GM12874 (cell line): Measurements from ENCODE around the gene ADAMTS9.

Experiments used
- CTCF ChIP-seq: IDR thresholded peaks from 2 replicates; pipeline ENCODE4 v1.5.1; 2011; ENCODE audit warnings: low read depth, mild to moderate bottlenecking, control low read depth, low read length, moderate library complexity; ENCODE audit not compliant: insufficient read depth

The ADAMTS9 gene

GRCh38 chr3:64696896-64697295 lies 9.1 kb upstream of the ADAMTS9 start:
- no peak for TF ChIP-seq CTCF

- no peak for TF ChIP-seq CTCF
Observed at GRCh38 chr3:64694114-64694513, 6.3 kb upstream of the ADAMTS9 start.

GRCh38 chr3:64693031-64693430 lies 5.2 kb upstream of the ADAMTS9 start:
- TF ChIP-seq CTCF: no peak

- TF ChIP-seq CTCF: no peak
Observed at GRCh38 chr3:64691051-64691450, 3.3 kb upstream of the ADAMTS9 start.

GRCh38 chr3:64687086-64687780 lies 567 bp downstream of the ADAMTS9 start:
- TF ChIP-seq CTCF: no peak

GRCh38 chr3:64686446-64686908 lies 1.3 kb downstream of the ADAMTS9 start:
- no peak for TF ChIP-seq CTCF

GRCh38 chr3:64685800-64686445 lies 1.9 kb downstream of the ADAMTS9 start:
- no peak for TF ChIP-seq CTCF
